GM23338 (cell line): ENCODE data around the gene CXCL8. TPM values are rescaled to one million over a fixed set of nuclear protein-coding genes. Genes with fewer than 3 reads are reported as not detected.

Source experiments
- ATAC-seq: fragments of 200-7000 bp; cut with Tn5 transposase; 3 replicates; pipeline ENCODE4 v1.9.1; 2020
- DNase-seq: peaks from one replicate; pipeline ENCODE4 v3.0.0-alpha.2; 2015; ENCODE audit warnings: low spot score
- H2AFZ ChIP-seq: fragments of 200-600 bp; sonication (generic); 2 replicates; pipeline ENCODE4 v1.8.0; 2016; ENCODE audit warnings: antibody characterized with exemption, mild to moderate bottlenecking, moderate library complexity
- H3F3A ChIP-seq: fragments of 200-600 bp; sonication (generic); replicated peaks from 2 replicates; pipeline ENCODE4 v1.8.0; 2017; ENCODE audit warnings: antibody characterized with exemption, mixed run types, low read depth
- H3K27ac ChIP-seq: fragments of 200-600 bp; sonication (generic); 2 replicates; pipeline ENCODE4 v1.6.1; 2016; ENCODE audit warnings: low read depth
- H3K27me3 ChIP-seq: fragments of 200-600 bp; sonication (generic); 2 replicates; pipeline ENCODE4 v1.8.0; 2016; ENCODE audit warnings: mild to moderate bottlenecking, mixed run types, moderate library complexity; ENCODE audit not compliant: insufficient read depth
- H3K36me3 ChIP-seq: fragments of 200-600 bp; sonication (generic); 2 replicates; pipeline ENCODE4 v1.8.0; 2016; ENCODE audit warnings: mild to moderate bottlenecking; ENCODE audit not compliant: insufficient read depth
- H3K4me1 ChIP-seq: fragments of 200-600 bp; sonication (generic); 2 replicates; pipeline ENCODE4 v1.8.0; 2016; ENCODE audit warnings: mild to moderate bottlenecking, moderate library complexity; ENCODE audit not compliant: insufficient read depth
- H3K4me2 ChIP-seq: fragments of 200-600 bp; sonication (generic); 2 replicates; pipeline ENCODE4 v1.7.1; 2017; ENCODE audit warnings: mixed run types
- H3K4me3 ChIP-seq: fragments of 200-600 bp; sonication (generic); 2 replicates; pipeline ENCODE4 v1.6.1; 2016; ENCODE audit warnings: mixed run types
- H3K79me2 ChIP-seq: fragments of 200-600 bp; sonication (generic); replicated peaks from 2 replicates; pipeline ENCODE4 v1.8.0; 2017; ENCODE audit warnings: mild to moderate bottlenecking; ENCODE audit not compliant: insufficient read depth
- H3K9me2 ChIP-seq: fragments of 200-600 bp; sonication (generic); 2 replicates; pipeline ENCODE4 v1.8.0; 2017; ENCODE audit not compliant: insufficient read depth
- H4K20me1 ChIP-seq: fragments of 200-600 bp; sonication (generic); replicated peaks from 2 replicates; pipeline ENCODE4 v1.8.0; 2017; ENCODE audit warnings: mild to moderate bottlenecking; ENCODE audit not compliant: insufficient read depth
- H3K27ac Mint-ChIP-seq: 2 replicates; pipeline ENCODE4 v1.8.0; 2020; ENCODE audit warnings: inconsistent platforms, mild to moderate bottlenecking, moderate library complexity, mixed read lengths
- H3K27me3 Mint-ChIP-seq: 3 replicates; pipeline ENCODE4 v1.8.0; 2022; ENCODE audit warnings: low read depth, mild to moderate bottlenecking, moderate library complexity, mixed read lengths, inconsistent platforms; ENCODE audit not compliant: insufficient read depth, poor library complexity
- H3K36me3 Mint-ChIP-seq: 3 replicates; pipeline ENCODE4 v1.8.0; 2021; ENCODE audit warnings: low read depth, mild to moderate bottlenecking, inconsistent platforms, moderate library complexity, mixed read lengths
- H3K4me1 Mint-ChIP-seq: 3 replicates; pipeline ENCODE4 v1.8.0; 2020; ENCODE audit warnings: mild to moderate bottlenecking, inconsistent platforms, mixed read lengths
- H3K4me3 Mint-ChIP-seq: 3 replicates; pipeline ENCODE4 v1.8.0; 2021; ENCODE audit warnings: moderate library complexity, mild to moderate bottlenecking, inconsistent platforms, mixed read lengths
- H3K9me3 Mint-ChIP-seq: 3 replicates; pipeline ENCODE4 v1.8.0; 2020; ENCODE audit warnings: moderate library complexity, mild to moderate bottlenecking, inconsistent platforms, mixed read lengths
- NANOG ChIP-seq: IDR thresholded peaks from 2 replicates; pipeline ENCODE4 v1.6.1; 2016; ENCODE audit warnings: antibody characterized with exemption, borderline replicate concordance
- ZNF114 ChIP-seq: fragments of 250-450 bp; sonication (Bioruptor Pico); IDR thresholded peaks from 2 replicates; pipeline ENCODE4 v1.5.0; 2020; ENCODE audit warnings: mild to moderate bottlenecking, moderate library complexity
- ZNF331 ChIP-seq: fragments of 250-450 bp; sonication (Bioruptor Pico); IDR thresholded peaks from 2 replicates; pipeline ENCODE4 v1.5.0; 2020; ENCODE audit warnings: low read depth, mild to moderate bottlenecking, moderate library complexity
- polyA plus RNA-seq: library from polyadenylated mRNA; unstranded; fragments of >200 nt; fragmentation: Nextera tagmentation; extraction: Ambion mirVana; gene quantifications from 2 replicates; pipeline ENCODE4 v1.2.1, GENCODE V29; 2016
- total RNA-seq: library from RNA; depleted of rRNA; stranded (reverse); fragments of >200 nt; shearing (Covaris generic); gene quantifications from 2 replicates; pipeline ENCODE4 v1.2.3, GENCODE V29; 2014
- TF ChIP-seq, protein P1 (sequence below): fragments of 250-450 bp; sonication (Bioruptor Pico); IDR thresholded peaks from 2 replicates; pipeline ENCODE4 v1.5.0; 2020; ENCODE audit warnings: mild to moderate bottlenecking, moderate library complexity
- TF ChIP-seq, protein P2 (sequence below): IDR thresholded peaks from 2 replicates; pipeline ENCODE4 v1.6.1; 2016; ENCODE audit warnings: antibody characterized with exemption

CXCL8 gene
- total and polyA plus RNA-seq, 2 experiments from 2014 or later = 0.11 TPM; not detected in 1

- TF ChIP-seq, protein P1, sequence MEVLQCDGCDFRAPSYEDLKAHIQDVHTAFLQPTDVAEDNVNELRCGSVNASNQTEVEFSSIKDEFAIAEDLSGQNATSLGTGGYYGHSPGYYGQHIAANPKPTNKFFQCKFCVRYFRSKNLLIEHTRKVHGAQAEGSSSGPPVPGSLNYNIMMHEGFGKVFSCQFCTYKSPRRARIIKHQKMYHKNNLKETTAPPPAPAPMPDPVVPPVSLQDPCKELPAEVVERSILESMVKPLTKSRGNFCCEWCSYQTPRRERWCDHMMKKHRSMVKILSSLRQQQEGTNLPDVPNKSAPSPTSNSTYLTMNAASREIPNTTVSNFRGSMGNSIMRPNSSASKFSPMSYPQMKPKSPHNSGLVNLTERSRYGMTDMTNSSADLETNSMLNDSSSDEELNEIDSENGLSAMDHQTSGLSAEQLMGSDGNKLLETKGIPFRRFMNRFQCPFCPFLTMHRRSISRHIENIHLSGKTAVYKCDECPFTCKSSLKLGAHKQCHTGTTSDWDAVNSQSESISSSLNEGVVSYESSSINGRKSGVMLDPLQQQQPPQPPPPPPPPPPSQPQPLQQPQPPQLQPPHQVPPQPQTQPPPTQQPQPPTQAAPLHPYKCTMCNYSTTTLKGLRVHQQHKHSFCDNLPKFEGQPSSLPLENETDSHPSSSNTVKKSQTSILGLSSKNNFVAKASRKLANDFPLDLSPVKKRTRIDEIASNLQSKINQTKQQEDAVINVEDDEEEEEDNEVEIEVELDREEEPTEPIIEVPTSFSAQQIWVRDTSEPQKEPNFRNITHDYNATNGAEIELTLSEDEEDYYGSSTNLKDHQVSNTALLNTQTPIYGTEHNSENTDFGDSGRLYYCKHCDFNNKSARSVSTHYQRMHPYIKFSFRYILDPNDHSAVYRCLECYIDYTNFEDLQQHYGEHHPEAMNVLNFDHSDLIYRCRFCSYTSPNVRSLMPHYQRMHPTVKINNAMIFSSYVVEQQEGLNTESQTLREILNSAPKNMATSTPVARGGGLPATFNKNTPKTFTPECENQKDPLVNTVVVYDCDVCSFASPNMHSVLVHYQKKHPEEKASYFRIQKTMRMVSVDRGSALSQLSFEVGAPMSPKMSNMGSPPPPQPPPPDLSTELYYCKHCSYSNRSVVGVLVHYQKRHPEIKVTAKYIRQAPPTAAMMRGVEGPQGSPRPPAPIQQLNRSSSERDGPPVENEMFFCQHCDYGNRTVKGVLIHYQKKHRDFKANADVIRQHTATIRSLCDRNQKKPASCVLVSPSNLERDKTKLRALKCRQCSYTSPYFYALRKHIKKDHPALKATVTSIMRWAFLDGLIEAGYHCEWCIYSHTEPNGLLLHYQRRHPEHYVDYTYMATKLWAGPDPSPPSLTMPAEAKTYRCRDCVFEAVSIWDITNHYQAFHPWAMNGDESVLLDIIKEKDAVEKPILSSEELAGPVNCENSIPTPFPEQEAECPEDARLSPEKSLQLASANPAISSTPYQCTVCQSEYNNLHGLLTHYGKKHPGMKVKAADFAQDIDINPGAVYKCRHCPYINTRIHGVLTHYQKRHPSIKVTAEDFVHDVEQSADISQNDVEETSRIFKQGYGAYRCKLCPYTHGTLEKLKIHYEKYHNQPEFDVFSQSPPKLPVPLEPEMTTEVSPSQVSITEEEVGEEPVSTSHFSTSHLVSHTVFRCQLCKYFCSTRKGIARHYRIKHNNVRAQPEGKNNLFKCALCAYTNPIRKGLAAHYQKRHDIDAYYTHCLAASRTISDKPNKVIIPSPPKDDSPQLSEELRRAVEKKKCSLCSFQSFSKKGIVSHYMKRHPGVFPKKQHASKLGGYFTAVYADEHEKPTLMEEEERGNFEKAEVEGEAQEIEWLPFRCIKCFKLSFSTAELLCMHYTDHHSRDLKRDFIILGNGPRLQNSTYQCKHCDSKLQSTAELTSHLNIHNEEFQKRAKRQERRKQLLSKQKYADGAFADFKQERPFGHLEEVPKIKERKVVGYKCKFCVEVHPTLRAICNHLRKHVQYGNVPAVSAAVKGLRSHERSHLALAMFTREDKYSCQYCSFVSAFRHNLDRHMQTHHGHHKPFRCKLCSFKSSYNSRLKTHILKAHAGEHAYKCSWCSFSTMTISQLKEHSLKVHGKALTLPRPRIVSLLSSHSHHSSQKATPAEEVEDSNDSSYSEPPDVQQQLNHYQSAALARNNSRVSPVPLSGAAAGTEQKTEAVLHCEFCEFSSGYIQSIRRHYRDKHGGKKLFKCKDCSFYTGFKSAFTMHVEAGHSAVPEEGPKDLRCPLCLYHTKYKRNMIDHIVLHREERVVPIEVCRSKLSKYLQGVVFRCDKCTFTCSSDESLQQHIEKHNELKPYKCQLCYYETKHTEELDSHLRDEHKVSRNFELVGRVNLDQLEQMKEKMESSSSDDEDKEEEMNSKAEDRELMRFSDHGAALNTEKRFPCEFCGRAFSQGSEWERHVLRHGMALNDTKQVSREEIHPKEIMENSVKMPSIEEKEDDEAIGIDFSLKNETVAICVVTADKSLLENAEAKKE = no peak
- no peak for TF ChIP-seq NANOG
- TF ChIP-seq, protein P2, sequence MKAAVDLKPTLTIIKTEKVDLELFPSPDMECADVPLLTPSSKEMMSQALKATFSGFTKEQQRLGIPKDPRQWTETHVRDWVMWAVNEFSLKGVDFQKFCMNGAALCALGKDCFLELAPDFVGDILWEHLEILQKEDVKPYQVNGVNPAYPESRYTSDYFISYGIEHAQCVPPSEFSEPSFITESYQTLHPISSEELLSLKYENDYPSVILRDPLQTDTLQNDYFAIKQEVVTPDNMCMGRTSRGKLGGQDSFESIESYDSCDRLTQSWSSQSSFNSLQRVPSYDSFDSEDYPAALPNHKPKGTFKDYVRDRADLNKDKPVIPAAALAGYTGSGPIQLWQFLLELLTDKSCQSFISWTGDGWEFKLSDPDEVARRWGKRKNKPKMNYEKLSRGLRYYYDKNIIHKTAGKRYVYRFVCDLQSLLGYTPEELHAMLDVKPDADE = no peak
- no peak for TF ChIP-seq ZNF114 (CRISPR knock-in tag)
Observed at GRCh38 chr4:73732759-73733431, 7.5 kb upstream of the CXCL8 start (continued).

DNA sequence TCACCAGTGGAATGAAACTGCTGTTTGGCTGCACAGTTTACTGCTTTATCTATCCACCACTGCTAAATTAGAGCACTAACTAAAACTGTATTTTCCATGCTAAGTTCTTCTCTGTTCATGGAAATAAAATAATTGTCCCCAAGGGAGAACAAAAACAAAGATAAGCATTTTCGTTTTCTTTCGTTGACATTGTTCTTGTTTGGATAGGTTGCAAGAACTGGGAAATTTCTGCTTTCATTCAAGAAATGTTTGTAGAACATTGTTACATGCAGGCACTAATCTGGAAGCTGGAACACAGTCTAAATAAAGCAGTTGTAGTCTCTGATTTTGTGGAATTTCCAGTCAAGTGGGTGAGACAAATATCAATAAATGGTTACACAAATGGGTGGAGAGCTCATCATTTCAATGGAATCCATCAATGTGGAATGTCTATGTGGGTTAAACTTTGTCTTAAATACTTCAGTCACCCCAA lies 5.8 kb upstream of the CXCL8 start:
- no peak overlapping the region for H2AFZ ChIP-seq
- H3K4me3 ChIP-seq = no peak overlapping the region
- no peaks in the 10 kb centered on the region for H4K20me1 ChIP-seq
- TF ChIP-seq ZNF331 = no peak
- no peaks in the 10 kb centered on the region for H3K27me3 ChIP-seq
- Mint-ChIP-seq H3K9me3 (no peaks in the 10 kb centered on the region), H3K36me3 (no peaks in the 10 kb centered on the region), H3K27me3 (peaks cover 2% of the 10 kb centered on the region), H3K27ac (no peak overlapping the region), H3K4me1 (no peaks in the 10 kb centered on the region), H3K4me3 (no peak overlapping the region)
- H3K9me2 ChIP-seq = 0 out of 2 replicates have a peak, but pooled peaks cover 5% of the 10 kb centered on the region
- no peaks in the 10 kb centered on the region for H3K4me1 ChIP-seq
- H3K79me2 ChIP-seq = no peaks in the 10 kb centered on the region
- DNase-seq (no peak), ATAC-seq (no peak)
- no peak overlapping the region for H3K27ac ChIP-seq
- H3K4me2 ChIP-seq = no peak overlapping the region
- no peaks in the 10 kb centered on the region for H3K36me3 ChIP-seq
- no peaks in the 10 kb centered on the region for H3F3A ChIP-seq
